Caco-2 (cell line): ENCODE data around the gene CCDC102B. TPM values are rescaled to one million over a fixed set of nuclear protein-coding genes. Genes with fewer than 3 reads are reported as not detected.

Source experiments
- BruUV-seq: library from RNA; stranded (reverse); fragments of 400-500 nt; replicated peaks from 2 replicates; lab custom pipeline; 2021; lab: Mats Ljungman, UMichigan
- CTCF ChIA-PET: fragments of 300-600 bp; sonication (Branson Sonifier 250); formaldehyde crosslinking; loops from one replicate; lab custom pipeline; 2022; ENCODE audit warnings: antibody characterized with exemption; lab: Charles Lee
- POLR2A ChIA-PET: fragments of 300-600 bp; sonication (Branson Sonifier 250); formaldehyde crosslinking; loops from one replicate; lab custom pipeline; 2022; ENCODE audit warnings: antibody characterized with exemption; lab: Charles Lee
- DNase-seq, 2 experiments: peaks; one replicate each; pipeline versions ENCODE4 v3.0.0 to v3.0.0-alpha.2; 2020 to 2022
- H3K27me3 ChIP-seq: replicated peaks from 2 replicates; pipeline ENCODE4 v1.6.0; 2011; ENCODE audit warnings: low read length; ENCODE audit not compliant: control insufficient read depth, insufficient read depth
- H3K36me3 ChIP-seq: 2 replicates; pipeline ENCODE4 v1.5.1; 2011; ENCODE audit warnings: low read length; ENCODE audit not compliant: control insufficient read depth, insufficient read depth
- H3K4me1 ChIP-seq: fragments of 250-450 bp; sonication (Bioruptor Pico); 2 replicates; pipeline ENCODE4 v1.5.1; 2020; ENCODE audit warnings: mild to moderate bottlenecking
- H3K4me3 ChIP-seq: 2 replicates; pipeline ENCODE4 v1.5.1; 2011; ENCODE audit warnings: low read depth, mild to moderate bottlenecking, control low read depth, low read length
- H3K9me3 ChIP-seq: fragments of 250-450 bp; sonication (Bioruptor Pico); 2 replicates; pipeline ENCODE4 v1.5.1; 2020; ENCODE audit warnings: mild to moderate bottlenecking, moderate library complexity
- H3K27ac Mint-ChIP-seq: one replicate; pipeline ENCODE4 v1.8.0; 2022; ENCODE audit warnings: mixed read lengths; ENCODE audit not compliant: unreplicated experiment
- H3K27me3 Mint-ChIP-seq: one replicate; pipeline ENCODE4 v1.8.0; 2022; ENCODE audit warnings: mixed read lengths; ENCODE audit not compliant: insufficient read depth, unreplicated experiment
- H3K36me3 Mint-ChIP-seq: one replicate; pipeline ENCODE4 v1.8.0; 2022; ENCODE audit warnings: mild to moderate bottlenecking, mixed read lengths; ENCODE audit not compliant: insufficient read depth, unreplicated experiment
- H3K4me1 Mint-ChIP-seq: one replicate; pipeline ENCODE4 v1.8.0; 2022; ENCODE audit warnings: low read depth, mixed read lengths; ENCODE audit not compliant: unreplicated experiment
- H3K4me3 Mint-ChIP-seq: one replicate; pipeline ENCODE4 v1.8.0; 2022; ENCODE audit warnings: mild to moderate bottlenecking, moderate library complexity, mixed read lengths; ENCODE audit not compliant: unreplicated experiment
- H3K9me3 Mint-ChIP-seq: one replicate; pipeline ENCODE4 v1.8.0; 2022; ENCODE audit warnings: mixed read lengths; ENCODE audit not compliant: unreplicated experiment
- intact Hi-C: fragments of 100-400 bp; cut with micrococcal nuclease; formaldehyde crosslinking; loops from one replicate; pipeline ENCODE4 v1.10.0; 2022; ENCODE audit not compliant: unreplicated experiment
- total RNA-seq: library from RNA; stranded (reverse); gene quantifications from 2 replicates; pipeline ENCODE4 v1.2.3, GENCODE V29; 2022
- TF ChIP-seq, protein P1 (sequence below), 2 experiments: fragments of 200-600 bp in 1 of 2; IDR thresholded peaks; 1 replicate in 1 of 2; 2 replicates in 1 of 2; pipeline versions ENCODE4 v1.5.1 to v1.8.0; 2011 to 2022; ENCODE audit warnings: antibody characterized with exemption in 1 of 2, control low read depth in 1 of 2, inconsistent platforms in 1 of 2, low read depth in 1 of 2, low read length in 1 of 2, mild to moderate bottlenecking in 1 of 2, moderate library complexity in 1 of 2; ENCODE audit not compliant: insufficient read depth in 1 of 2, severe bottlenecking in 1 of 2, unreplicated experiment in 1 of 2

CCDC102B gene
- total RNA-seq, 1 experiment from 2014 or later = 1.1 TPM

DNA sequence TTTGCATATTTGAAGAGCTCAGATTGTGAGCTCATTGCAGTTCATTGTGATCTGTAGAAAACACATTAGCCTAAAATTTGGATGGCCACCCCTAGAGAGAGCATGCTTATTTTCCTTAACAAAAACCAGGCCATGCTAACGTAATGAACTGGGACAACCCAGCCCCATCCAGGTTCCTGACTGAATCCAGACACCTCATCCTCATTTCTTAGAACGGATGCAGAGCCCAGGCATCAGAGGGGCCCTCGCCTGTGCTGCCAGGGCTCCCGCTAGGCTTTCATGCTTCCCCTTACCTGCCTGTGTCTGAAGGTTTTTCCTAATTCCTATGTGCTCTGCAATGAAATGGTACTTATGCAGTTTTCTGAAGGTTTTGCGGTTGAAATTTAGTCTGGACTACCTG is 171.1 kb downstream of the CCDC102B start:
- Histone ChIP-seq H3K27me3 (no peaks in the 10 kb centered on the region), H3K9me3 (no peaks in the 10 kb centered on the region), H3K4me1 (no peaks in the 10 kb centered on the region), H3K36me3 (no peaks in the 10 kb centered on the region), H3K4me3 (no peak overlapping the region)
- CTCF ChIA-PET = no interaction called here
- DNase-seq = no peak
- H3K4me3 Mint-ChIP-seq = no peak overlapping the region
- intact Hi-C loops = no loop called here
- H3K9me3 Mint-ChIP-seq = no peaks in the 10 kb centered on the region
- H3K4me1 Mint-ChIP-seq = peaks cover 5% of the 10 kb centered on the region
- no peaks in the 10 kb centered on the region for H3K27me3 Mint-ChIP-seq
- BruUV-seq = no TSS peak
- TF ChIP-seq, protein P1, sequence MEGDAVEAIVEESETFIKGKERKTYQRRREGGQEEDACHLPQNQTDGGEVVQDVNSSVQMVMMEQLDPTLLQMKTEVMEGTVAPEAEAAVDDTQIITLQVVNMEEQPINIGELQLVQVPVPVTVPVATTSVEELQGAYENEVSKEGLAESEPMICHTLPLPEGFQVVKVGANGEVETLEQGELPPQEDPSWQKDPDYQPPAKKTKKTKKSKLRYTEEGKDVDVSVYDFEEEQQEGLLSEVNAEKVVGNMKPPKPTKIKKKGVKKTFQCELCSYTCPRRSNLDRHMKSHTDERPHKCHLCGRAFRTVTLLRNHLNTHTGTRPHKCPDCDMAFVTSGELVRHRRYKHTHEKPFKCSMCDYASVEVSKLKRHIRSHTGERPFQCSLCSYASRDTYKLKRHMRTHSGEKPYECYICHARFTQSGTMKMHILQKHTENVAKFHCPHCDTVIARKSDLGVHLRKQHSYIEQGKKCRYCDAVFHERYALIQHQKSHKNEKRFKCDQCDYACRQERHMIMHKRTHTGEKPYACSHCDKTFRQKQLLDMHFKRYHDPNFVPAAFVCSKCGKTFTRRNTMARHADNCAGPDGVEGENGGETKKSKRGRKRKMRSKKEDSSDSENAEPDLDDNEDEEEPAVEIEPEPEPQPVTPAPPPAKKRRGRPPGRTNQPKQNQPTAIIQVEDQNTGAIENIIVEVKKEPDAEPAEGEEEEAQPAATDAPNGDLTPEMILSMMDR (IDR thresholded peaks at IDR 0.05; ENCODE audit: insufficient read depth in 1 of 2, low read depth in 1 of 2, low read length in 1 of 2, severe bottlenecking in 1 of 2, unreplicated experiment in 1 of 2) = no peak
- no peaks in the 10 kb centered on the region for H3K36me3 Mint-ChIP-seq
- POLR2A ChIA-PET = no interaction called here
- H3K27ac Mint-ChIP-seq = no peak overlapping the region

DNA sequence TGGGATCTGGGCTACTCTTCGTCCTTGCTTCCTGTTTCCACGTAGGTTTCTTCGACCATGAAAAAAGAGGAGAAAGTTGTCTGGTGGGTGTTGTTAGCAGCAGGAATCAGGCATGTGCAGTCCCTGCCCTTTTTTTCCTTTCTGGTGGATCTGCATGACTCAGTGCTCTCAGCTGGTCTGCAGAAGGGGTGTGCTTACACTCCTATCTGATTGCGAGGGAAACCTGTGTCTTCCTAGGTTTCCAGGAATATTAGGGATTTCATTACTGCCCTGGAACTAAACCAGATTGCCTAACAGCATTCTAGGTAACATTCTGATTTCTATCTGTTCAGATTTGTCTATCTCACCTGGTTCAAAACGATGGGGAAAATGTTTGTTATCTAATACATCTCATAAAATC is 174.3 kb downstream of the CCDC102B start:
- intact Hi-C loops = no loop called here
- TF ChIP-seq, protein P1 (IDR thresholded peaks at IDR 0.05; ENCODE audit: insufficient read depth in 1 of 2, low read depth in 1 of 2, low read length in 1 of 2, severe bottlenecking in 1 of 2, unreplicated experiment in 1 of 2) = no peak
- H3K4me1 Mint-ChIP-seq = peaks cover 5% of the 10 kb centered on the region
- no peaks in the 10 kb centered on the region for H3K36me3 Mint-ChIP-seq
- no peak overlapping the region for H3K27ac Mint-ChIP-seq
- ChIA-PET CTCF (no interaction called here), POLR2A (no interaction called here)
- no peak overlapping the region for H3K4me3 ChIP-seq
- H3K4me3 Mint-ChIP-seq = no peak overlapping the region
- DNase-seq = no peak
- H3K9me3 Mint-ChIP-seq = no peaks in the 10 kb centered on the region
- no peaks in the 10 kb centered on the region for H3K36me3 ChIP-seq
- no peaks in the 10 kb centered on the region for H3K4me1 ChIP-seq
- no peaks in the 10 kb centered on the region for H3K27me3 Mint-ChIP-seq
- H3K27me3 ChIP-seq = no peaks in the 10 kb centered on the region
- no TSS peak for BruUV-seq
- H3K9me3 ChIP-seq = no peaks in the 10 kb centered on the region

DNA sequence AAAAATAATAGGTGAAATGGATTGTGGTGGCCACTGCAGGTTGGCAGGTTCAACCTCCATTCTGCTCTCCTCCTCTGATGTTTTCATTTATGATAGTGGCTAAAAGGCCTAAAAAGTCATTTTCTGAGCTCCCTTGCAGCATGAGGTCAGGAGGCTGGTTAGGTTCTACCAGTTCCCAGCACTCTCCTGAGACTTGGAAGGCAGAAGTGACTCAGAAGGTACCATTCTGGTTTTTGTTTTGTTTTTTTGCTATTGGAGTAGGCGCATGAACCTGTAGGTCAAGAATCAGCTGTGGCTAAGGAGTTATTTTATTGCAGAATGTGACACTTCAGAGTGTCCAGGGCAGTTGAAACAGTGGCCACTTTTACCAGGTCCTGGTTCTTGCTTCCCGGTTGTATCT is 181.9 kb downstream of the CCDC102B start:
- Mint-ChIP-seq H3K27me3 (no peaks in the 10 kb centered on the region), H3K4me1 (no peaks in the 10 kb centered on the region), H3K9me3 (no peaks in the 10 kb centered on the region), H3K4me3 (no peak overlapping the region), H3K36me3 (no peaks in the 10 kb centered on the region), H3K27ac (no peak overlapping the region)
- Histone ChIP-seq H3K4me3 (no peak overlapping the region), H3K36me3 (no peaks in the 10 kb centered on the region), H3K9me3 (no peaks in the 10 kb centered on the region), H3K27me3 (no peaks in the 10 kb centered on the region), H3K4me1 (no peaks in the 10 kb centered on the region)
- TF ChIP-seq, protein P1 (IDR thresholded peaks at IDR 0.05; ENCODE audit: insufficient read depth in 1 of 2, low read depth in 1 of 2, low read length in 1 of 2, severe bottlenecking in 1 of 2, unreplicated experiment in 1 of 2) = no peak
- CTCF ChIA-PET = no interaction called here
- POLR2A ChIA-PET = no interaction called here
- intact Hi-C loops = no loop called here
- BruUV-seq = no TSS peak
- DNase-seq = no peak
